ENCODE measurements around the gene CDS2. TPM values are rescaled to one million over a fixed set of nuclear protein-coding genes. Genes with fewer than 3 reads are reported as not detected.
"Not testable (repeated sequence)": the region's sequence is repeated elsewhere in the genome, so short reads cannot be mapped to it uniquely, and the experiment has no call there.

Gene CDS2
- total RNA-seq, 2 experiments from 2014 or later: 16.6 to 42.8 TPM

- DNase-seq (ENCODE audit: low spot score): no peak
Measured at GRCh38 chr20:5096463-5096862, 30.3 kb upstream of the CDS2 start.

GRCh38 chr20:5099009-5099408 lies 27.8 kb upstream of the CDS2 start:
- H3K4me2 ChIP-seq (ENCODE audit: low read length): not testable (repeated sequence)

More at GRCh38 chr20:5096463-5096862, 30.3 kb upstream of the CDS2 start:
- Histone ChIP-seq H3K4me1 (ENCODE audit: insufficient read depth, low read length, poor library complexity, severe bottlenecking) (peaks cover 22% of the 10 kb centered on the region), H3K79me2 (ENCODE audit: insufficient read depth, low read depth, low read length) (no peaks in the 10 kb centered on the region), H2AFZ (ENCODE audit: low read length) (no peak overlapping the region), H3K9me3 (ENCODE audit: low read length) (no peaks in the 10 kb centered on the region), H3K4me3 (ENCODE audit: low read depth, low read length, poor library complexity, severe bottlenecking) (no peak overlapping the region), H3K9me2 (ENCODE audit: insufficient read depth, low read length) (no peaks in the 10 kb centered on the region), H3K4me2 (ENCODE audit: low read length) (no peak overlapping the region), H3K27ac (ENCODE audit: low read depth, low read length, poor library complexity, severe bottlenecking) (no peak overlapping the region), H3K36me3 (ENCODE audit: insufficient read depth, low read length) (peaks cover 34% of the 10 kb centered on the region; the same call in 1 of the 2 replicates), H4K20me1 (ENCODE audit: insufficient read depth, low read length) (no peaks in the 10 kb centered on the region)
- CTCF ChIA-PET (ENCODE audit: unreplicated experiment): no interaction called here
- intact Hi-C loops (cut with micrococcal nuclease; ENCODE audit: unreplicated experiment): loop anchor here (5.0 kb wide), 1 partner anchor 489 kb away; no protein-coding TSS in a partner anchor
- POLR2A ChIA-PET: interaction anchor here (0.7 to 1.2 kb wide), 3 partner anchors 28 to 144 kb away, joined by 3 read pairs; no protein-coding TSS in a partner anchor
- no peak for TF ChIP-seq CTCF (conservative IDR thresholded peaks at IDR 0.05; ENCODE audit: low read length)
- no peak for TF ChIP-seq EZH2phosphoT487 (IDR thresholded peaks at IDR 0.05; ENCODE audit: borderline replicate concordance, low read depth, low read length)
- no TSS peak for BruUV-seq (replicated peaks)

GRCh38 chr20:5099909-5100308 lies 26.9 kb upstream of the CDS2 start:
- H3K79me2 ChIP-seq (ENCODE audit: insufficient read depth, low read depth, low read length); CTCF ChIA-PET (ENCODE audit: unreplicated experiment); H3K9me2 ChIP-seq (ENCODE audit: insufficient read depth, low read length); H3K4me2 ChIP-seq (ENCODE audit: low read length); H3K4me1 ChIP-seq (ENCODE audit: insufficient read depth, low read length, poor library complexity, severe bottlenecking); DNase-seq (ENCODE audit: low spot score); H3K9me3 ChIP-seq (ENCODE audit: low read length); H3K27ac ChIP-seq (ENCODE audit: low read depth, low read length, poor library complexity, severe bottlenecking); POLR2A ChIA-PET; H2AFZ ChIP-seq (ENCODE audit: low read length); H3K4me3 ChIP-seq (ENCODE audit: low read depth, low read length, poor library complexity, severe bottlenecking); H4K20me1 ChIP-seq (ENCODE audit: insufficient read depth, low read length): not testable (repeated sequence)
- BruUV-seq (replicated peaks): TSS peak; percentile 62
- H3K36me3 ChIP-seq (ENCODE audit: insufficient read depth, low read length): peaks cover 66% of the 10 kb centered on the region
- intact Hi-C loops (cut with micrococcal nuclease; ENCODE audit: unreplicated experiment): loop anchor here (2.0 to 5.0 kb wide), 4 partner anchors 43 to 493 kb away; no protein-coding TSS in a partner anchor

More at GRCh38 chr20:5099009-5099408, 27.8 kb upstream of the CDS2 start:
- H3K4me1 ChIP-seq (ENCODE audit: insufficient read depth, low read length, poor library complexity, severe bottlenecking); CTCF ChIA-PET (ENCODE audit: unreplicated experiment); H3K9me2 ChIP-seq (ENCODE audit: insufficient read depth, low read length); H3K27ac ChIP-seq (ENCODE audit: low read depth, low read length, poor library complexity, severe bottlenecking); H3K9me3 ChIP-seq (ENCODE audit: low read length); H4K20me1 ChIP-seq (ENCODE audit: insufficient read depth, low read length); H3K4me3 ChIP-seq (ENCODE audit: low read depth, low read length, poor library complexity, severe bottlenecking); DNase-seq (ENCODE audit: low spot score); BruUV-seq (replicated peaks); H3K79me2 ChIP-seq (ENCODE audit: insufficient read depth, low read depth, low read length); H2AFZ ChIP-seq (ENCODE audit: low read length): not testable (repeated sequence)
- intact Hi-C loops (cut with micrococcal nuclease; ENCODE audit: unreplicated experiment): loop anchor here (5.0 kb wide), 1 partner anchor 492 kb away; no protein-coding TSS in a partner anchor
- POLR2A ChIA-PET: interaction anchor here (0.6 to 1.2 kb wide), 3 partner anchors 12 to 491 kb away, joined by 3 to 4 read pairs (median 3); no protein-coding TSS in a partner anchor
- H3K36me3 ChIP-seq (ENCODE audit: insufficient read depth, low read length): peaks cover 57% of the 10 kb centered on the region

Data from OCI-LY7 (cell line).